Skeletal muscle cell (primary cell): ENCODE results near the gene VPS50.
"Not testable (repeated sequence)": the region's sequence is repeated elsewhere in the genome, so short reads cannot be mapped to it uniquely, and the experiment has no call there.

Experiments
- DNase-seq: peaks from one replicate; pipeline ENCODE4 v3.0.0-alpha.2; 2010; ENCODE audit warnings: low read depth
- H3K4me3 ChIP-seq: 2 replicates; pipeline ENCODE4 v1.5.1; 2011; ENCODE audit warnings: low read depth, mild to moderate bottlenecking, control low read depth, low read length, moderate library complexity

The VPS50 gene

GRCh38 chr7:93320887-93321286, 88.7 kb downstream of the VPS50 start:
- no peak for DNase-seq
- H3K4me3 ChIP-seq, result no peak overlapping the region

GRCh38 chr7:93326291-93326690, 94.1 kb downstream of the VPS50 start:
- not testable (repeated sequence) for DNase-seq, H3K4me3 ChIP-seq

GRCh38 chr7:93327006-93327633, 95.0 kb downstream of the VPS50 start:
- DNase-seq, result peak; percentile 57
- no peak overlapping the region for H3K4me3 ChIP-seq

DNA sequence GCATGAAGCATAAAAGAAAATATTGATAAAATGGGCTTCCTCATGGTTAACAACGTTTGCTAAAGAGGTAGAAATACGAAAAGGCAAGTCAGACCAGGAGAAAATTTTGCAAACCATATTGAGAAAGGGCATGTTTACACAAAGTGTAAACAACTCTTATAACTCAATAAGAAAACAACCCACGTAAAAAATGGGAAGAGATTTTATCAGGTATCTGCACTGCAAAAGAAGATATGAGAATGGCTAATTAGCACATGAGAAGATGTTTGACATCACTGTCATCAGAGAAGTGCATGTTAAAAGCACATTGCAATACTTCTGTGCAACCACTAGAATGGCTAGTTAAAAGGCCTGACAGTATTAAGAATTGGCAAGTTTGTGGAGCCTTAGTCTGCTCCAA, 99.5 kb downstream of the VPS50 start:
- DNase-seq, result no peak
- no peak overlapping the region for H3K4me3 ChIP-seq

GRCh38 chr7:93332172-93332571, 100.0 kb downstream of the VPS50 start:
- DNase-seq, result no peak
- H3K4me3 ChIP-seq, result no peak overlapping the region

DNA sequence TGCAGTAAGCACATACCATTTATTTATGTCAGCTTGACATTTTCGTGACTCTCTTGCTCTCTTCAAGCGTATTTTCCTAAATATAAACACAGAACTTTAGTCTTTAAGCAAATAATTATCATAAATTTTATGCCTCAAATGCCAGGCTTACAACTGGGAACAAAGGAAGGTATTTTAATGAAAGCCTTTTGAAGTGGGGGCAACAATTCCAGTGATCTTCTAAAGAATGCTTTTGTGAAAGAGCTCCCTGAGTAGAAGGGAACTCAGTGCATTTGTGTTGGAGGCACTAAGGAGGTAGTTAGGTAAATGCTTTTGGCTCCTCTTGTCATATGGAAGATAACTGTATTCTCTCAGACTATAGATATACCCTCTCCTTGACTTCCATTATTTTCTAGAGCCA, 104.9 kb downstream of the VPS50 start:
- DNase-seq, result no peak
- no peak overlapping the region for H3K4me3 ChIP-seq

DNA sequence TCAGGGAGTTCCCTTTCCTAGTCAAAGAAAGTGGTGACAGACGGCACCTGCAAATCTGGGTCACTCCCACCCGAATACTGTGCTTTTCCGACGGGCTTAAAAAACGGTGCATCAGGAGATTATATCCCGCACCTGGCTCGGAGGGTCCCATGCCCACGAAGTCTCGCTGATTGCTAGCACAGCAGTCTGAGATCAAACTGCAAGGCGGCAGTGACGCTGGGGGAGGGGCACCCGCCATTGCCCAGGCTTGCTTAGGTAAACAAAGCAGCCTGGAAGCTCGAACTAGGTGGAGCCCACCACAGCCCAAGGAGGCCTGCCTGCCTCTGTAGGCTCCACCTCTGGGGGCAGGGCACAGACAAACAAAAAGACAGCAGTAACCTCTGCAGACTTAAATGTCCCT, 110.0 kb downstream of the VPS50 start:
- not testable (repeated sequence) for H3K4me3 ChIP-seq, DNase-seq

- DNase-seq, result no peak
- H3K4me3 ChIP-seq, result no peak overlapping the region
Observed at GRCh38 chr7:93350338-93350737, 118.2 kb downstream of the VPS50 start.

- no peak for DNase-seq
- H3K4me3 ChIP-seq, result no peak overlapping the region
Observed at GRCh38 chr7:93352881-93353280, 120.7 kb downstream of the VPS50 start.

GRCh38 chr7:93354815-93355214, 122.6 kb downstream of the VPS50 start:
- H3K4me3 ChIP-seq, result no peak overlapping the region
- no peak for DNase-seq

GRCh38 chr7:93359520-93360198, 127.5 kb downstream of the VPS50 start:
- H3K4me3 ChIP-seq, result no peak overlapping the region
- DNase-seq, result no peak

DNA sequence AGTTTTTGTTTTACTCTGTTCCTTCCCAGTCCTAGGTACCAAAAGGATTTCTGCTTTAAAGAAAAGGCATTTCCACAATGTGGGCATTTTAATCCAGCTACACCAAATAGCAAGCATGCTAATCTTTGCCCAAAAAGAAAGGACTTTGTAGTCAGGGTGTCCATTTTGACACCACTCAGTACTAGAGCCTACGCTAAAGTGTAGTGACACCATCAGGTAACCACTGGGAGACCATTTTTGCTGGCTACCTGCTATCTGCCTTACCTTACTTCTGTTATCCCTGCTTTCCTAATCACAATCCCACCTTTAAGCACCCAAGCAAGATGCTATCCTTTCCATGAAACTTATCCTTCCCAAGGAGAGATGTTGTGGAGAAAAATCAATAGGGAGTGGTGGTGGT, 129.7 kb downstream of the VPS50 start:
- H3K4me3 ChIP-seq, result no peak overlapping the region
- no peak for DNase-seq

- H3K4me3 ChIP-seq, result no peak overlapping the region
- DNase-seq, result no peak
Observed at GRCh38 chr7:93364806-93365205, 132.6 kb downstream of the VPS50 start.

- DNase-seq, result no peak
- H3K4me3 ChIP-seq, result no peak overlapping the region
Observed at GRCh38 chr7:93365341-93365740, 133.2 kb downstream of the VPS50 start.

DNA sequence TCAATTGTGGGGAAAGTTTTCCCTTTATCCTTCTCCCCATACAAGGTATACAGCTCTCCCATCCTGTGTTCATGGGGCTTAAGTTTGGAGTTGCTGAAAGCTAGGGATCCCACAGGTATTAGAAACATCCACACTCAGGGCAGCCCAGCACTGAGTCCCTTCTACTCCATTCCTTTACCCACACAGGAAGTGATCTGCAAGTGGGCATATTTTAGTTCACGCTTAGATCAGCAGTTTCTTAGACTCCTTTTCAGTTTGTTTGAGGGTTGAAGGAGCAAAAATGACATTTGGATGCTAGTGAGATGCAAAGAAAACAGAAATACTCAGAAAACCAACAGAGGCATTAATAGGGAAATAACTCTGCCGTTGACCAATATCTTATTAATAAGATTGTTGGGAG, 134.7 kb downstream of the VPS50 start:
- no peak for DNase-seq
- no peak overlapping the region for H3K4me3 ChIP-seq

GRCh38 chr7:93367254-93367653, 135.1 kb downstream of the VPS50 start:
- no peak overlapping the region for H3K4me3 ChIP-seq
- DNase-seq, result no peak

- not testable (repeated sequence) for H3K4me3 ChIP-seq, DNase-seq
Observed at GRCh38 chr7:93370937-93371336, 138.8 kb downstream of the VPS50 start.

DNA sequence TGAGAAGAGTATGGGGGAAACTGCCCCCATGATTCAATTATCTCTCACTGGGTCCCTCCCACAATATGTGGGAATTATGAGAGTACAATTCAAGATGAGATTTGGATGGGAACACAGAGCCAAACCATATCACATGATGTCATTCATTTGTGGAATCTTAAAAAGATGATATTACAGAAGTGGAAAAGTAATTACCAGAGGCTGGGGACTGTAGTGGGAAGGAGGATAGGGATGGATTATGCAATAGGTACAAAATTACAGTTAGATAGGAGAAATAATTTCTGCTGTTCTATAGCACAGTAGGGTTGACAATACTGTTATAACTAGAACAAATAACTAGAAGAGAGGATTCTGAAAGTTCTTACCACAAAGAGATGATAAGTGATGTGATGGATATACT, 141.4 kb downstream of the VPS50 start:
- no peak for DNase-seq
- no peak overlapping the region for H3K4me3 ChIP-seq

GRCh38 chr7:93374345-93374940, 142.3 kb downstream of the VPS50 start:
- peak; percentile 7 for DNase-seq
- no peak overlapping the region for H3K4me3 ChIP-seq

DNA sequence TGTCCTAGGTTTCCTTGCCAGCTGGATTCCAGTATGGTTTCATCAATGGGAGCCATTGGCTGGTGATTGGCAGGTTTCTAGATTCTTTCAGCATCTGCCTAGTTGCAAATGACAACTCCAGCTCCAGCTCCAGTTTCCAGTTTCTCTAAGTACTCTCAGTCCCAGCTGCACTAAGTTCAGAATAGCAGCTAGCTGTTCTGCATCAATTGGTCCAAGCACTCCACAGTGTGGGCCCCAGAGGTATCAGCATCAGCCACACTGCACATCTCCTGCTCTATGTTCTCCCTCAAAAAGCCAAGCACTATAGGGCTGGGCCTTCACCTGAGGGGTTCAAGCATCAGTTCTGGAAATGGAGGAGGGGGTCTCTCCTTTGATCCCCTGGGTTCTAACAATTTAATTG, 143.4 kb downstream of the VPS50 start:
- DNase-seq, result no peak
- H3K4me3 ChIP-seq, result no peak overlapping the region

DNA sequence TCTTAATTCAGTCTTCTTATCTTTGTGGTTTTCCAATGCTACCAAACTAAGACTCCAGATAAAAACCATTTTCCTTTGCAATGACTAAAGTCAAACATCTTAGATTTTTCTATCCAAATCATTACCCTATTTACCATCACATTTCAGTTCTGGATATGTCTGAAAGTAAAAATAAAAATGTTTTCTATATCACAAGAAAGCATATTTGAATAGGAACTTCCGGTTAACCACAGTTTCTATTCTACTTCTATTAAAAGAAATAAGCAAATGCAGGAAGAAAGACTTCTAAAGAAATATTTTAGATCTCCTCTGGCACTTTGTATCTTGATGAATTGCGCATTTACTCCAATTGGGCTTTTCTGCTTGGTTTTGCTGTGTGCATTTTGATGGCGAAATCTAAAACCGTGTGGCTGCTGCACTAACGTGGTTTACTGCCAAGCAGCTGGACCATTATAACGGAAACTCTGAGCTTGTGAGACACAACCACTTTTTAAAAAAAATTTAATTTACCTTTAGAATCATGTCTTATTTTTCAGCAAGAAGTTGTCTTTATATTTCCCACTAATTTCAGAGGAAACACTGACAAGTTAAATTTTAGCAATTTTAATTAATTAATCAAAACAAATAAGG, 146.1 kb downstream of the VPS50 start:
- DNase-seq, result no peak
- no peak overlapping the region for H3K4me3 ChIP-seq
